ENCODE measurements around the gene ADAM12.
"Not testable (repeated sequence)": the region's sequence is repeated elsewhere in the genome, so short reads cannot be mapped to it uniquely, and the experiment has no call there.

ADAM12 gene

GRCh38 chr10:126407831-126408230, 19.6 kb upstream of the ADAM12 start:
- in situ Hi-C loops (cut with HindIII; ENCODE audit: low sequenced_read_pairs): no loop called here

GRCh38 chr10:126405239-126405775, 17.0 kb upstream of the ADAM12 start:
- in situ Hi-C loops (cut with HindIII; ENCODE audit: low sequenced_read_pairs): no loop called here

DNA sequence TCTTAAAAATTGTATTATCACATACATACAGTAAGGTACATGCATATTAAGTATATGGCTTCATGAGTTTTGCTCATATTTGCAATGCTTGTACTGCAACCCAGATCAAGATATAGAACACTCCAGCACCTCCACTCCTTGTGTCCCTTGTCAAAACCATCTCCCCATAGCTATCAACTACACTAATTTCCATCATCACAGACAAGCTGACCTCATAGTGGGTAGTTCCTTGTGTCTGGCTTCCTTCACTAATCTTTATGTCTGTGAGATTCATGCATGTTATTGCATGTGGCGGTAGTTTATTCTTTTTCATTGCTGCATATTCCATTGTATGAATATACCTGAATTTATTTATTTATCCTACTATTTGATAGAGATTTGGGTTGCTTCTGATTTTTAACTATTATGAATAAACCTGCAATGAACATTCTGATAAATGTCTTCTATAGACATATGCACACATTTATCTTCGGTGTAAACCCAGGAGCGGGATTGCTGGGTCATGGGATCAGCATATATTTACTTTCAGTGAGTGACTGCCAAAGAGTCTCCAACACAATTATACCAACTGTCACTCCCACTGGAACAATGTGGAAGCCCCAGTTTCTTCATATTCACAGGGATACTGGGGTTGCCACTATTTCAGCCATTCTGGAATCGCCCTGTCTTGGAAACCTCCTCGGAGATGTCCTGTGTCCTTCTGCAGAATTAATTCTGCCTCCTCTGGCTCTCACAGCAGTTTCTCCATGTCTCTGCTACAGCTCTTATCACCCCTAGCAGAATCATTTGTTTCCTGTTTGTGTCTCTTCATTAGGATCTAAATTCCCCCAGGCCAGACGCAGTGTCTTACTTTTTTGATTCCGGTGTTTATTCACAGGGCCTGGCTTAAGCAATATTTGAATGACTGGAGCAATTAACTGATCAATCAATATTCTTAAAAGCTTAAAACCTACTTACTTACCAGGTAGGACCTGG, 14.7 kb upstream of the ADAM12 start:
- in situ Hi-C loops (cut with HindIII; ENCODE audit: low sequenced_read_pairs): no loop called here

DNA sequence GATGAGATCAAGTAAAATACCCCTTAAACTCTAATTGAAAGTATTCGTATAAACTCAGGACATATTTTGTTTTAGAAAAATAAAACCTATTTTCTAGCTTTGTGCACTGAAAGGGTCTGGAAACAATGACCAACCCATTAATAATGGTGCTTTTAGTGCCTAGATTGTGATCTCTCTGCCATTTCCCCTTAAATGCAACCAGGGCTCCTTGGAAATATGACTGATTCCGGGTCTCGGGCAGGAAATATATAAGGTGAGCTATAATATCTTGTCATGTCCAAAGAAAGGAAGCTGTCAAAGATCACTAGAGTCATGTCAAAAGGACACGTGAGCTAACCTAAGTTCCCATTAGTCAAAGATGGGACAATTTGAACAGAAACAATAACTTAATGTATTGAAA, 12.4 kb upstream of the ADAM12 start:
- in situ Hi-C loops (cut with HindIII; ENCODE audit: low sequenced_read_pairs): no loop called here

- in situ Hi-C loops (cut with HindIII; ENCODE audit: low sequenced_read_pairs): no loop called here
Measured at GRCh38 chr10:126398924-126399323, 10.6 kb upstream of the ADAM12 start.

GRCh38 chr10:126398383-126398743, 10.1 kb upstream of the ADAM12 start:
- in situ Hi-C loops (cut with HindIII; ENCODE audit: low sequenced_read_pairs): no loop called here

- in situ Hi-C loops (cut with HindIII; ENCODE audit: low sequenced_read_pairs): no loop called here
Measured at GRCh38 chr10:126397640-126398382, 9.5 kb upstream of the ADAM12 start.

- in situ Hi-C loops (cut with HindIII; ENCODE audit: low sequenced_read_pairs): no loop called here
Measured at GRCh38 chr10:126397156-126397555, 8.9 kb upstream of the ADAM12 start.

DNA sequence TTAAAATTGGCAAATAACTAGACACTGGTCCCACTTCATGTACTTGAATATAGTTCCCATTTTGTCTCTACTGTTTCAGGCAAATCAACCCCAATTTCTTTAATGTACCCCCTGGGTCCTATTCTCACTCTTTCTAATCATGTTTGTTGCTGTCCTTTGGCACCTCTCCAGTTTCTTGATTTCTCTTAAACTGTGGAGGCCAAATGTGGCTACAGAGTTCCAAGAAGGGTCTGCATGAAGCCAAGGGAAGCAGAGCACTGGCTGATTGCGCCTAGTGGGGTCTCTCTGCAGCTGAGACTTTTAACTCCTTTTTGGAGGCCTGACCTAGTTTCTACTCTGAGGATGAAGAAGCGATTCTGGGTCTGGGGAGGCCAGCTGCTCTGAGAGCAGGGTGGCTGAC, 6.7 kb upstream of the ADAM12 start:
- in situ Hi-C loops (cut with HindIII; ENCODE audit: low sequenced_read_pairs): no loop called here

DNA sequence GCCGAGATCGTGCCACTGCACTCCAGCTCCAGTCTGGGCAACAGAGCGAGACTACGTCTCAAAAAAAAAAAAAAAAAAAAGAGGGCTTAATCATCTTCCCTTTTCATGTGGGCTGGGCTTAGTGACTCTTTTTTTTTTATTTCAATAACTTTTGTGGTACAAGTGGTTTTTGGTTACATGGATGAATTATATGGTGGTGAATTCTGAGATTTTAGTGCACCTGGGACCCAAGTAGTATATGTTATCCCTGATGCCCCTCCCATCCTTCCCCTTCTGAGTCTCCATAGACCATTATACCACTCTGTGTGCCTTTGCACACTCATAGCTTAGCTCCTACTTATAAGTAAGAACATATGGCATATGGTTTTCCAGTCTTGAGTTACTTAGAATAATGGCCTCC, 4.8 kb upstream of the ADAM12 start:
- in situ Hi-C loops (cut with HindIII; ENCODE audit: low sequenced_read_pairs): no loop called here

- in situ Hi-C loops (cut with HindIII; ENCODE audit: low sequenced_read_pairs): no loop called here
Measured at GRCh38 chr10:126392469-126392868, 4.2 kb upstream of the ADAM12 start.

DNA sequence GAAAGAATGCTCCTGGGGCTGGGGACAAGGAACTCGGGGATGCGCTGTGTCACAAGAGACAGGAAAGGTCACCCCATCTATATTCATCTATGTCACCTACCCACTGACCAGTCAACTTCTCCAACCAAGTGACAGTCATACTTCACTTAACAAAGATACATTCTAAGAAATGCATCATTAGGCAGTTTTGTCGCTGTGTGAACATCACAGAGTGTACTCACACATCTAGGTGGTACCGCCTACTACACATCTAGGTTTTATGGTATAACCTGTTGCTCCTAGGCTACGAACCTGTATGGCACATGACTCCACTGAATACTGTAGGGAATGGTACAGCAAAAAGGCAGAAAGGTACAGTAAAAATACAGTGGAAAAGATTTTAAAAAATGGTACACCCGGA, 3.8 kb upstream of the ADAM12 start:
- in situ Hi-C loops (cut with HindIII; ENCODE audit: low sequenced_read_pairs): no loop called here

DNA sequence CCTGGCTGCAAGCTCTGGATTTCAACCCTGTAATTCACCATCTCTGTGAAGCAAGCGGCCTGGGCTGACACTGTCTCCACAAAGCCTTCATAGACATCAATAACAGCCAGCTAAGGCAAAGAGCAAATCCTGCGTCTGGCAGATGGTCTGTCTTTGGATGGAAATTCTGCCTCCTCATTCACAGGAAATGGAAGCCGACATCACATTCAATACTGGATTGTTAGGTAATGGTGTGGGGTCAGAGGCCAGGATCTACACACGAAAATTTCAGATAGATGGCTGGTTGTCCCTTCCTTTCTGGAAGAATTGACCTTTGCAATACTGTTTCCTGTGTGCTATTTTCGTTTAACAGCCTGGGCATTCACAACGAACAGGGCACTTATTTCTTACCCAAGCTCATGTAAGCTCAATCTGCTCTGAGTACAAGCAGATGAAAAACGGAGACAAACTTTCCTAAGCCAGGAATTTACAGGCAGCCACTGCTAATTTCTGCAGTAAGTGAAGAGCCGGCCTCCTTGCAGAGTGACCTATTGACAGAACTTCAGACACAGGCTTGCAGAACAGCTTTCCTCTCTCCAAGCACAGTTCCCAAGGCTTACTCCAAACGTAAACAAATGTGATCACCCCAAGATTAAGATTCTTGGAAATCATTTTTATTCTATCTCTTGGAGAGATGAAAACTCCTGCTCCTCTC, 3.1 kb upstream of the ADAM12 start:
- in situ Hi-C loops (cut with HindIII; ENCODE audit: low sequenced_read_pairs): no loop called here

- in situ Hi-C loops (cut with HindIII; ENCODE audit: low sequenced_read_pairs): no loop called here
Measured at GRCh38 chr10:126390324-126390723, 2.0 kb upstream of the ADAM12 start.

GRCh38 chr10:126387041-126387921, 996 bp downstream of the ADAM12 start:
- in situ Hi-C loops (cut with HindIII; ENCODE audit: low sequenced_read_pairs): no loop called here

- in situ Hi-C loops (cut with HindIII; ENCODE audit: low sequenced_read_pairs): no loop called here
Measured at GRCh38 chr10:126384269-126384873, 3.9 kb downstream of the ADAM12 start.

DNA sequence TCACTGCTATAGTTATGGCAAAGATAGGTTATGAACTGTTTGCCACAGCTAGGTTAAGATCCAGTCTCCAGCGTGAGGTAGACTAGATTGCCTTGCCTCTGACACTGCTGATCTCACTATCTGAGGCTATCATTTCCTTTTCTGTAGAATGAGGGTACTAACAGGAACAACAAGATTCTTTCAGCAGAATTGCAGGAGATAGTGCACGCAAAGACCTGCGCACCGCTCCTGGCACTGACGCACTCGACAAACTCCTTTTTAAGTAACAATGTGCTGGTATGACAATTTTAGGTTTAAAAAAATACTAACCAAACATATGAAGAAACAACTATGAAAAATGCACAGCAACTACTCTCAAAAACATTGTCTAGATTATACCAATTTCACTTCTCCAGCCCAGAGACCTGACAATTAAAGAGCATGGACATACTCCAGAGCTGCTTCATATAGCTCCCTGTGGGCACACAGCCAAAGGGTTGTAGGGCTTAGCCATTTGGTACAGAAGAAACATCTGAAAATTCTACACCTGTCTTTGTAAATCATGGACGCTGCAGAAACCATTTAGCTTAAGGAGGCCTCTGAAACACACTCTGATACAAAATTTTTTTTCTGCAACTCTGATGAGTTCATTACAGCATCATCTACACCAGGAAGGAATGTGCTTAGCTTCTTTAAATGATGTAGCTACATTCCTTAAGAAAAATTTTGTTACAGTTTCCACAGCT, 7.8 kb downstream of the ADAM12 start:
- in situ Hi-C loops (cut with HindIII; ENCODE audit: low sequenced_read_pairs): no loop called here

DNA sequence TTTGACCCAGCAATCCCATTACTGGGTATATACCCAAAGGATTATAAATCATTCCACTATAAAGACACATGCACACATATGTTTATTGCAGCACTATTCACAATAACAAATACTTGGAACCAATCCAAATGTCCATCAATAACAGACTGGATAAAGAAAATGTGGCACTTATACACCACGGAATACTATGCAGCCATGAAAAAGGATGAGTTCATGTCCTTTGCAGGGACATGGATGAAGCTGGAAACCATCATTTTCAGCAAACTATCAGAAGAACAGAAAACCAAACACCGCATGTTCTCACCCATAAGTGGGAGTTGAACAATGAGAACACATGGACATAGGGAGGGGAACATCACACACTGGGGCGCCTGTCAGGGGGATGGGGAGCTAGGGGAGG, 9.1 kb downstream of the ADAM12 start:
- in situ Hi-C loops (cut with HindIII; ENCODE audit: low sequenced_read_pairs): not testable (repeated sequence)

DNA sequence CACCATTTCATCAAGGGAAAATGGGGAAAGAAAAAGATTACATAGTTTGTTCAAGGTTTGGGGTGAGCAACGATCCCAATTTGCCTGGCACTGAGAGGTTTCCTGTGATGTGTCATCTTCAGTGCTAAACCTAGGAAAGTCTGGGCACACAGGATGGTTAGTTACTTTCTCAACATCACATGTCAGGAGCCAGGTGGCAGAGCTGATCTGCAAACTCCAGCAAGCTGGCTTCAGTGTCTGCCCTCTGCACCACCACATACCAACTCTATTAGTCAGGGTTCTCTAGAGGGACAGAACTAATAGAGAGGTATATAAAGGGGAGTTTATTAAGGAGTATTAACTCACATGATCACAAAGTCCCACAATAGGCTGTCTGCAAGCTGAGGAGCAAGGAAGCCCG, 11.3 kb downstream of the ADAM12 start:
- in situ Hi-C loops (cut with HindIII; ENCODE audit: low sequenced_read_pairs): no loop called here
